ENCODE data around the gene RPS23. TPM values are rescaled to one million over a fixed set of nuclear protein-coding genes. Genes with fewer than 3 reads are reported as not detected.

RPS23 gene
- total RNA-seq, 2 experiments from 2014 or later = 3,299 to 3,303 TPM

- Mint-ChIP-seq H3K9me3 (peaks cover 7% of the 10 kb centered on the region), H3K4me3 (no peak overlapping the region), H3K36me3 (ENCODE audit: low read depth) (peaks cover 6% of the 10 kb centered on the region), H3K27ac (no peak overlapping the region), H3K4me1 (ENCODE audit: low read depth) (no peaks in the 10 kb centered on the region), H3K27me3 (peaks cover 1% of the 10 kb centered on the region)
- no peak for TF ChIP-seq CTCF (IDR thresholded peaks at IDR 0.05)
- intact Hi-C loops (cut with micrococcal nuclease) = no loop called here
- POLR2A ChIA-PET = no interaction called here
- ATAC-seq (no peak), DNase-seq (no peak)
- CTCF ChIA-PET = no interaction called here
These were observed 31.0 kb upstream of the RPS23 start for GRCh38 chr5:82309091-82309531.

- Mint-ChIP-seq H3K4me1 (ENCODE audit: low read depth) (no peaks in the 10 kb centered on the region), H3K9me3 (peaks cover 7% of the 10 kb centered on the region), H3K36me3 (ENCODE audit: low read depth) (peaks cover 6% of the 10 kb centered on the region), H3K27ac (no peak overlapping the region), H3K4me3 (no peak overlapping the region), H3K27me3 (no peaks in the 10 kb centered on the region)
- ATAC-seq = no peak
- CTCF ChIA-PET = no interaction called here
- POLR2A ChIA-PET = no interaction called here
- intact Hi-C loops (cut with micrococcal nuclease) = no loop called here
- TF ChIP-seq CTCF (IDR thresholded peaks at IDR 0.05) = no peak
- DNase-seq = no peak
These were observed 30.3 kb upstream of the RPS23 start for GRCh38 chr5:82308416-82308815.

- no peak overlapping the region for H3K4me3 Mint-ChIP-seq
- ChIA-PET CTCF (no interaction called here), POLR2A (interaction anchor here (0.6 kb wide), 2 partner anchors 297 to 298 kb away, joined by 3 to 4 read pairs; no protein-coding TSS in a partner anchor)
- peaks cover 6% of the 10 kb centered on the region for H3K36me3 Mint-ChIP-seq (ENCODE audit: low read depth)
- no peak overlapping the region for H3K27ac Mint-ChIP-seq
- no peaks in the 10 kb centered on the region for H3K27me3 Mint-ChIP-seq
- ATAC-seq (no peak), DNase-seq (no peak)
- H3K9me3 Mint-ChIP-seq = peaks cover 7% of the 10 kb centered on the region
- no peak for TF ChIP-seq CTCF (IDR thresholded peaks at IDR 0.05)
- no peaks in the 10 kb centered on the region for H3K4me1 Mint-ChIP-seq (ENCODE audit: low read depth)
- intact Hi-C loops (cut with micrococcal nuclease) = no loop called here
These were observed 29.3 kb upstream of the RPS23 start for GRCh38 chr5:82307451-82307850.

GRCh38 chr5:82306151-82306550 is 28.0 kb upstream of the RPS23 start:
- H3K27me3 Mint-ChIP-seq = no peaks in the 10 kb centered on the region
- intact Hi-C loops (cut with micrococcal nuclease) = no loop called here
- H3K9me3 Mint-ChIP-seq = peaks cover 7% of the 10 kb centered on the region
- H3K4me3 Mint-ChIP-seq = no peak overlapping the region
- TF ChIP-seq CTCF (IDR thresholded peaks at IDR 0.05) = no peak
- H3K27ac Mint-ChIP-seq = no peak overlapping the region
- ChIA-PET CTCF (interaction anchor here (1.2 kb wide), 1 partner anchor 43 kb away, joined by 4 read pairs; no protein-coding TSS in a partner anchor), POLR2A (no interaction called here)
- peaks cover 6% of the 10 kb centered on the region for H3K36me3 Mint-ChIP-seq (ENCODE audit: low read depth)
- no peak for DNase-seq
- no peak for ATAC-seq
- no peaks in the 10 kb centered on the region for H3K4me1 Mint-ChIP-seq (ENCODE audit: low read depth)

GRCh38 chr5:82301190-82301589 is 23.0 kb upstream of the RPS23 start:
- ChIA-PET POLR2A (no interaction called here), CTCF (no interaction called here)
- no peaks in the 10 kb centered on the region for H3K9me3 Mint-ChIP-seq
- H3K4me3 Mint-ChIP-seq = no peak overlapping the region
- no peak overlapping the region for H3K27ac Mint-ChIP-seq
- no peaks in the 10 kb centered on the region for H3K4me1 Mint-ChIP-seq (ENCODE audit: low read depth)
- intact Hi-C loops (cut with micrococcal nuclease) = no loop called here
- no peak for ATAC-seq
- peaks cover 3% of the 10 kb centered on the region for H3K36me3 Mint-ChIP-seq (ENCODE audit: low read depth)
- TF ChIP-seq CTCF (IDR thresholded peaks at IDR 0.05) = no peak
- DNase-seq = no peak
- no peaks in the 10 kb centered on the region for H3K27me3 Mint-ChIP-seq

Measured in activated CD8-positive, alpha-beta T cell treated with anti-CD3 and anti-CD28 coated beads for 36 hours (primary cell).